Liver (tissue), 9 donors: Measurements from ENCODE around the gene UCKL1. TPM values are rescaled to one million over a fixed set of nuclear protein-coding genes. Genes with fewer than 3 reads are reported as not detected.

Experiments used
- DNase-seq: peaks from one replicate; pipeline ENCODE4 v3.0.0-alpha.2; 2017; ENCODE audit warnings: low spot score
- H3K27ac ChIP-seq, 2 donors: one replicate each; pipeline ENCODE4 v1.7.0; 2013; ENCODE audit warnings: inconsistent platforms in 2 of 2, low read length in 2 of 2, control low read depth in 1 of 2, low read depth in 1 of 2, mild to moderate bottlenecking in 1 of 2
- H3K27me3 ChIP-seq, 4 donors: one replicate each; pipeline versions ENCODE4 v1.6.1 to v1.7.0; 2013; ENCODE audit warnings: low read length in 3 of 4, inconsistent platforms in 1 of 4, mild to moderate bottlenecking in 1 of 4, moderate library complexity in 1 of 4; ENCODE audit not compliant: control insufficient read depth in 4 of 4, insufficient read depth in 4 of 4
- H3K36me3 ChIP-seq, 4 donors: one replicate each; pipeline versions ENCODE4 v1.6.1 to v1.7.0; 2013; ENCODE audit warnings: low read length in 3 of 4, mild to moderate bottlenecking in 3 of 4, low read depth in 1 of 4, moderate library complexity in 1 of 4; ENCODE audit not compliant: control insufficient read depth in 4 of 4, insufficient read depth in 3 of 4
- H3K4me1 ChIP-seq, 4 donors: one replicate each; pipeline versions ENCODE4 v1.6.1 to v1.7.0; 2013; ENCODE audit warnings: low read length in 3 of 4, mild to moderate bottlenecking in 3 of 4, moderate library complexity in 1 of 4; ENCODE audit not compliant: control insufficient read depth in 4 of 4, insufficient read depth in 4 of 4
- H3K4me3 ChIP-seq, 3 donors: one replicate each; pipeline versions ENCODE4 v1.6.1 to v1.7.0; 2013; ENCODE audit warnings: low read length in 3 of 3, control low read depth in 1 of 3, low read depth in 1 of 3, mild to moderate bottlenecking in 1 of 3
- H3K9ac ChIP-seq, 2 donors: one replicate each; pipeline ENCODE4 v1.7.0; 2013; ENCODE audit warnings: low read length in 2 of 2, mild to moderate bottlenecking in 2 of 2, moderate library complexity in 2 of 2, control low read depth in 1 of 2, low read depth in 1 of 2
- H3K9me3 ChIP-seq, 4 donors: one replicate each; pipeline versions ENCODE4 v1.6.1 to v1.7.0; 2013; ENCODE audit warnings: low read length in 3 of 4; ENCODE audit not compliant: control insufficient read depth in 4 of 4
- ATF3 ChIP-seq: IDR thresholded peaks from 2 replicates; pipeline ENCODE4 v1.6.1; 2016; ENCODE audit warnings: antibody characterized with exemption
- EGR1 ChIP-seq, 2 donors: IDR thresholded peaks; 2 replicates each; pipeline ENCODE4 v1.6.1; 2016 to 2018; ENCODE audit warnings: antibody characterized with exemption in 2 of 2, low read depth in 2 of 2
- FOXA1 ChIP-seq: IDR thresholded peaks from 2 replicates; pipeline ENCODE4 v1.6.1; 2016; ENCODE audit warnings: antibody characterized with exemption
- FOXA2 ChIP-seq: IDR thresholded peaks from 2 replicates; pipeline ENCODE4 v1.6.1; 2016; ENCODE audit warnings: antibody characterized with exemption
- GABPA ChIP-seq, 2 donors: IDR thresholded peaks in 1 of 2; conservative IDR thresholded peaks in 1 of 2; 2 replicates each; pipeline ENCODE4 v1.6.1; 2016; ENCODE audit warnings: antibody characterized with exemption in 2 of 2, mild to moderate bottlenecking in 1 of 2, moderate library complexity in 1 of 2
- HNF4A ChIP-seq, 2 donors: conservative IDR thresholded peaks; 2 replicates each; pipeline ENCODE4 v1.6.1; 2016; ENCODE audit warnings: antibody characterized with exemption in 2 of 2, mild to moderate bottlenecking in 2 of 2
- HNF4G ChIP-seq: IDR thresholded peaks from 2 replicates; pipeline ENCODE4 v1.6.1; 2016; ENCODE audit warnings: antibody characterized with exemption
- JUND ChIP-seq, 2 donors: IDR thresholded peaks; 2 replicates each; pipeline ENCODE4 v1.6.1; 2016; ENCODE audit warnings: antibody characterized with exemption in 2 of 2
- RXRA ChIP-seq, 2 donors: IDR thresholded peaks; 2 replicates each; pipeline ENCODE4 v1.6.1; 2017 to 2018; ENCODE audit warnings: antibody characterized with exemption in 2 of 2, mild to moderate bottlenecking in 1 of 2
- SP1 ChIP-seq: IDR thresholded peaks from 2 replicates; pipeline ENCODE4 v1.6.1; 2018; ENCODE audit warnings: antibody characterized with exemption, mild to moderate bottlenecking
- TAF1 ChIP-seq: conservative IDR thresholded peaks from 2 replicates; pipeline ENCODE4 v1.6.1; 2016; ENCODE audit warnings: antibody characterized with exemption, mild to moderate bottlenecking
- YY1 ChIP-seq: IDR thresholded peaks from 2 replicates; pipeline ENCODE4 v1.6.1; 2016; ENCODE audit warnings: antibody characterized with exemption, mild to moderate bottlenecking
- WGBS: extraction: QIAGEN DNeasy Blood & Tissue Kit; methylation state at CpG from one replicate; pipeline ENCODE4 v1.1.7; 2013; 5-methylcytosine and 5-hydroxymethylcytosine counted together
- polyA plus RNA-seq, 2 donors: library from polyadenylated mRNA; stranded (reverse) in 1 of 2; unstranded in 1 of 2; fragments of 200-250 nt in 1 of 2; fragments of >200 nt in 1 of 2; fragmentation: Nextera tagmentation in 1 of 2; extraction: Ambion mirVana in 1 of 2; gene quantifications; one replicate each; pipeline versions ENCODE4 v1.2.1 to v1.2.3, GENCODE V29; 2013 to 2015
- total RNA-seq, 2 donors: library from RNA; depleted of rRNA; stranded (reverse); fragments of >200 nt; gene quantifications; one replicate each; pipeline ENCODE4 v1.2.3, GENCODE V29; 2014
- TF ChIP-seq, protein P1 (sequence below): IDR thresholded peaks from 2 replicates; pipeline ENCODE4 v1.6.1; 2016; ENCODE audit warnings: antibody characterized with exemption
- TF ChIP-seq, protein P2 (sequence below): IDR thresholded peaks from 2 replicates; pipeline ENCODE4 v1.6.1; 2016; ENCODE audit warnings: antibody characterized with exemption
- TF ChIP-seq, protein P3 (sequence below): IDR thresholded peaks from 2 replicates; pipeline ENCODE4 v1.6.1; 2016; ENCODE audit warnings: antibody characterized with exemption, mild to moderate bottlenecking
- donor health status: healthy.
- donor health status: healthy.
- donor health status: healthy.
- donor health status: healthy.
- donor health status: healthy.

The UCKL1 gene
- total and polyA plus RNA-seq, 4 donors, result 16.4 to 20.4 (median 18.3) TPM

GRCh38 chr20:63963348-63963741 lies 7.1 kb upstream of the UCKL1 start:
- no peaks in the 10 kb centered on the region for H3K9me3 ChIP-seq
- H3K4me3 ChIP-seq, result no peak overlapping the region
- TF ChIP-seq, protein P1, sequence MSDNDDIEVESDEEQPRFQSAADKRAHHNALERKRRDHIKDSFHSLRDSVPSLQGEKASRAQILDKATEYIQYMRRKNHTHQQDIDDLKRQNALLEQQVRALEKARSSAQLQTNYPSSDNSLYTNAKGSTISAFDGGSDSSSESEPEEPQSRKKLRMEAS, result no peak
- no peak for TF ChIP-seq HNF4G
- peaks cover under 1 to 15% (median 7%) of the 10 kb centered on the region in 4 donors for H3K4me1 ChIP-seq
- 95% methylated on average over 27 of the region's 27 CpGs for WGBS
- DNase-seq, result no peak
- H3K27me3 ChIP-seq, result no peaks in the 10 kb centered on the region
- H3K9ac ChIP-seq, result no peak overlapping the region
- no peak overlapping the region for H3K27ac ChIP-seq
- H3K36me3 ChIP-seq, result peaks cover 12 to 60% (median 22%) of the 10 kb centered on the region in 4 donors

GRCh38 chr20:63962426-63963347 lies 6.5 kb upstream of the UCKL1 start:
- WGBS, result 95% methylated on average over 61 of the region's 61 CpGs
- Histone ChIP-seq H3K27me3 (no peaks in the 10 kb centered on the region), H3K27ac (no peak overlapping the region), H3K9me3 (no peaks in the 10 kb centered on the region), H3K4me3 (no peak overlapping the region), H3K4me1 (peaks cover 0 to 11% (median 5%) of the 10 kb centered on the region in 4 donors), H3K36me3 (peaks cover 12 to 59% (median 22%) of the 10 kb centered on the region in 4 donors), H3K9ac (no peak overlapping the region)
- TF ChIP-seq, protein P2, sequence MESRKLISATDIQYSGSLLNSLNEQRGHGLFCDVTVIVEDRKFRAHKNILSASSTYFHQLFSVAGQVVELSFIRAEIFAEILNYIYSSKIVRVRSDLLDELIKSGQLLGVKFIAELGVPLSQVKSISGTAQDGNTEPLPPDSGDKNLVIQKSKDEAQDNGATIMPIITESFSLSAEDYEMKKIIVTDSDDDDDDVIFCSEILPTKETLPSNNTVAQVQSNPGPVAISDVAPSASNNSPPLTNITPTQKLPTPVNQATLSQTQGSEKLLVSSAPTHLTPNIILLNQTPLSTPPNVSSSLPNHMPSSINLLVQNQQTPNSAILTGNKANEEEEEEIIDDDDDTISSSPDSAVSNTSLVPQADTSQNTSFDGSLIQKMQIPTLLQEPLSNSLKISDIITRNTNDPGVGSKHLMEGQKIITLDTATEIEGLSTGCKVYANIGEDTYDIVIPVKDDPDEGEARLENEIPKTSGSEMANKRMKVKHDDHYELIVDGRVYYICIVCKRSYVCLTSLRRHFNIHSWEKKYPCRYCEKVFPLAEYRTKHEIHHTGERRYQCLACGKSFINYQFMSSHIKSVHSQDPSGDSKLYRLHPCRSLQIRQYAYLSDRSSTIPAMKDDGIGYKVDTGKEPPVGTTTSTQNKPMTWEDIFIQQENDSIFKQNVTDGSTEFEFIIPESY, result no peak
- TF ChIP-seq ATF3 (no peak), YY1 (no peak), HNF4A (conservative IDR thresholded peaks at IDR 0.05) (no peak), FOXA1 (no peak), EGR1 (IDR thresholded peaks at IDR 0.05; ENCODE audit: low read depth in 2 of 2) (no peak), TAF1 (no peak), RXRA (IDR thresholded peaks at IDR 0.05) (no peak)
- TF ChIP-seq, protein P1, result no peak
- no peak for DNase-seq

GRCh38 chr20:63961664-63962425 lies 5.6 kb upstream of the UCKL1 start:
- DNase-seq, result no peak
- Histone ChIP-seq H3K9ac (no peak overlapping the region), H3K27me3 (no peaks in the 10 kb centered on the region), H3K4me1 (peaks cover 6 to 18% (median 11%) of the 10 kb centered on the region in 4 donors), H3K9me3 (no peaks in the 10 kb centered on the region), H3K4me3 (no peak overlapping the region), H3K36me3 (peaks cover 12 to 50% (median 19%) of the 10 kb centered on the region in 4 donors), H3K27ac (no peak overlapping the region)
- WGBS, result 93% methylated on average over 26 of the region's 26 CpGs
- no peak for TF ChIP-seq SP1
- TF ChIP-seq, protein P1, result no peak
- no peak for TF ChIP-seq GABPA (IDR thresholded peaks at IDR 0.05 in 1 of 2, conservative IDR thresholded peaks at IDR 0.05 in 1 of 2)
- TF ChIP-seq, protein P2, result no peak
- TF ChIP-seq ATF3, result no peak
- no peak for TF ChIP-seq FOXA2
- TF ChIP-seq YY1, result no peak
- no peak for TF ChIP-seq HNF4A (conservative IDR thresholded peaks at IDR 0.05)
- TF ChIP-seq, protein P3, sequence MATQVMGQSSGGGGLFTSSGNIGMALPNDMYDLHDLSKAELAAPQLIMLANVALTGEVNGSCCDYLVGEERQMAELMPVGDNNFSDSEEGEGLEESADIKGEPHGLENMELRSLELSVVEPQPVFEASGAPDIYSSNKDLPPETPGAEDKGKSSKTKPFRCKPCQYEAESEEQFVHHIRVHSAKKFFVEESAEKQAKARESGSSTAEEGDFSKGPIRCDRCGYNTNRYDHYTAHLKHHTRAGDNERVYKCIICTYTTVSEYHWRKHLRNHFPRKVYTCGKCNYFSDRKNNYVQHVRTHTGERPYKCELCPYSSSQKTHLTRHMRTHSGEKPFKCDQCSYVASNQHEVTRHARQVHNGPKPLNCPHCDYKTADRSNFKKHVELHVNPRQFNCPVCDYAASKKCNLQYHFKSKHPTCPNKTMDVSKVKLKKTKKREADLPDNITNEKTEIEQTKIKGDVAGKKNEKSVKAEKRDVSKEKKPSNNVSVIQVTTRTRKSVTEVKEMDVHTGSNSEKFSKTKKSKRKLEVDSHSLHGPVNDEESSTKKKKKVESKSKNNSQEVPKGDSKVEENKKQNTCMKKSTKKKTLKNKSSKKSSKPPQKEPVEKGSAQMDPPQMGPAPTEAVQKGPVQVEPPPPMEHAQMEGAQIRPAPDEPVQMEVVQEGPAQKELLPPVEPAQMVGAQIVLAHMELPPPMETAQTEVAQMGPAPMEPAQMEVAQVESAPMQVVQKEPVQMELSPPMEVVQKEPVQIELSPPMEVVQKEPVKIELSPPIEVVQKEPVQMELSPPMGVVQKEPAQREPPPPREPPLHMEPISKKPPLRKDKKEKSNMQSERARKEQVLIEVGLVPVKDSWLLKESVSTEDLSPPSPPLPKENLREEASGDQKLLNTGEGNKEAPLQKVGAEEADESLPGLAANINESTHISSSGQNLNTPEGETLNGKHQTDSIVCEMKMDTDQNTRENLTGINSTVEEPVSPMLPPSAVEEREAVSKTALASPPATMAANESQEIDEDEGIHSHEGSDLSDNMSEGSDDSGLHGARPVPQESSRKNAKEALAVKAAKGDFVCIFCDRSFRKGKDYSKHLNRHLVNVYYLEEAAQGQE, result no peak
- no peak for TF ChIP-seq FOXA1
- no peak for TF ChIP-seq JUND (IDR thresholded peaks at IDR 0.05)
